Upper lobe of left lung (tissue), 6 donors: ENCODE measurements around the gene MIA2. TPM values are rescaled to one million over a fixed set of nuclear protein-coding genes. Genes with fewer than 3 reads are reported as not detected.

Experiments used
- ATAC-seq, 2 donors: fragments of 200-7000 bp; cut with Tn5 transposase; one replicate each; pipeline ENCODE4 v1.9.1; 2022; ENCODE audit warnings: mild to moderate bottlenecking in 2 of 2, moderate library complexity in 2 of 2; ENCODE audit not compliant: low FRiP score in 2 of 2
- DNase-seq, 2 donors: peaks; one replicate each; pipeline ENCODE4 v3.0.0-alpha.2; 2019 to 2020
- H3K27ac ChIP-seq, 4 donors: fragments of 200-600 bp; sonication (generic); one replicate each; pipeline ENCODE4 v1.5.1; 2016 to 2019
- H3K27me3 ChIP-seq, 4 donors: fragments of 200-600 bp; sonication (generic); one replicate each; pipeline ENCODE4 v1.5.1; 2017 to 2019
- H3K36me3 ChIP-seq, 4 donors: fragments of 200-600 bp; sonication (generic); one replicate each; pipeline ENCODE4 v1.5.1; 2016 to 2019
- H3K4me1 ChIP-seq, 4 donors: fragments of 200-600 bp; sonication (generic); one replicate each; pipeline ENCODE4 v1.5.1; 2018 to 2019
- H3K4me3 ChIP-seq, 4 donors: fragments of 200-600 bp; sonication (generic); one replicate each; pipeline ENCODE4 v1.5.1; 2017 to 2019; ENCODE audit warnings: mild to moderate bottlenecking in 2 of 4, moderate library complexity in 1 of 4
- H3K9me3 ChIP-seq, 4 donors: fragments of 200-600 bp; sonication (generic); one replicate each; pipeline ENCODE4 v1.5.1; 2018 to 2019
- CTCF ChIP-seq, 6 experiments: fragments of 450-650 bp in 4 of 6; fragments of 200-600 bp in 2 of 6; sonication (generic) in 2 of 6; IDR thresholded peaks; one replicate each; pipeline ENCODE4 v1.5.1; 2016 to 2019; ENCODE audit warnings: antibody characterized with exemption in 6 of 6
- EP300 ChIP-seq, 4 donors: sonication (generic); formaldehyde crosslinking; IDR thresholded peaks; one replicate each; pipeline ENCODE4 v1.5.1; 2017; ENCODE audit warnings: antibody characterized with exemption in 4 of 4, control low read depth in 2 of 4
- POLR2A ChIP-seq, 4 donors: fragments of 450-650 bp; IDR thresholded peaks; one replicate each; pipeline ENCODE4 v1.5.1; 2016 to 2017; ENCODE audit warnings: antibody characterized with exemption in 4 of 4, mild to moderate bottlenecking in 2 of 4
- POLR2AphosphoS5 ChIP-seq, 2 donors: sonication (generic); formaldehyde crosslinking; IDR thresholded peaks; one replicate each; pipeline ENCODE4 v1.5.1; 2017; ENCODE audit warnings: antibody characterized with exemption in 2 of 2
- WGBS, 2 donors: methylation state at CpG; one replicate each; pipeline ENCODE4 v1.1.5; 2017 to 2018; 5-methylcytosine and 5-hydroxymethylcytosine counted together
- total RNA-seq, 6 donors: library from RNA; depleted of rRNA in 4 of 6; stranded (reverse); fragments of >200 nt in 4 of 6; gene quantifications; one replicate each; pipeline versions ENCODE4 v1.1.0 to v1.2.1, GENCODE V29; 2016 to 2021
- donor health status: DM: no; HTN: no; CAD: no; lungs with moderate emphysema.
- donor health status: DM: no; HTN: yes; CAD: no; lungs with severe emphysema.

MIA2 gene
- total RNA-seq, 6 donors from 2014 or later: 13.0 to 56.8 (median 25.4) TPM

- Histone ChIP-seq H3K4me1 (peaks cover 16 to 29% (median 24%) of the 10 kb centered on the region in 4 donors), H3K27me3 (no peaks in the 10 kb centered on the region), H3K9me3 (no peaks in the 10 kb centered on the region), H3K36me3 (no peaks in the 10 kb centered on the region), H3K27ac (peak overlapping the region; percentile 96 to 99 (median 99)), H3K4me3 (peak overlapping the region; percentile 63 to 90 (median 88))
- ATAC-seq (peak in 1 of 2 donors; percentile 10), DNase-seq (no peak)
- 12 to 13% methylated on average over 14 of the region's 14 CpGs for WGBS, 2 donors
- TF ChIP-seq POLR2A (IDR thresholded peaks at IDR 0.05) (no peak), CTCF (IDR thresholded peaks at IDR 0.05) (peak in 1 of 6 experiments; percentile 9), EP300 (IDR thresholded peaks at IDR 0.05) (no peak), POLR2AphosphoS5 (IDR thresholded peaks at IDR 0.05) (no peak)
Measured at GRCh38 chr14:39265806-39266524, 32.2 kb downstream of the MIA2 start.

GRCh38 chr14:39266525-39266870, 32.8 kb downstream of the MIA2 start:
- Histone ChIP-seq H3K27me3 (no peaks in the 10 kb centered on the region), H3K27ac (peak overlapping the region; percentile 96 to 99 (median 99)), H3K36me3 (no peaks in the 10 kb centered on the region), H3K9me3 (no peaks in the 10 kb centered on the region), H3K4me3 (peak overlapping the region; percentile 63 to 90 (median 88)), H3K4me1 (peaks cover 16 to 29% (median 24%) of the 10 kb centered on the region in 4 donors)
- 0% methylated on average over 3 to 12 of the region's 31 CpGs for WGBS, 2 donors
- peak in 1 of 6 experiments; percentile 9 for TF ChIP-seq CTCF (IDR thresholded peaks at IDR 0.05)
- TF ChIP-seq EP300 (IDR thresholded peaks at IDR 0.05): no peak
- peak in 1 of 2 donors; percentile 3 for TF ChIP-seq POLR2AphosphoS5 (IDR thresholded peaks at IDR 0.05)
- DNase-seq: peak in 1 of 2 donors; percentile 57
- ATAC-seq: peak; percentile 78 to 81

GRCh38 chr14:39266871-39267607, 33.3 kb downstream of the MIA2 start:
- peak overlapping the region; percentile 63 to 90 (median 88) for H3K4me3 ChIP-seq
- DNase-seq: peak; percentile 86 to 95
- peak overlapping the region; percentile 96 to 99 (median 99) for H3K27ac ChIP-seq
- no peaks in the 10 kb centered on the region for H3K36me3 ChIP-seq
- TF ChIP-seq POLR2AphosphoS5 (IDR thresholded peaks at IDR 0.05): peak; percentile 68 to 84
- TF ChIP-seq POLR2A (IDR thresholded peaks at IDR 0.05): peak in 3 of 4 donors; percentile 62 to 81 (median 64)
- TF ChIP-seq CTCF (IDR thresholded peaks at IDR 0.05): no peak
- H3K9me3 ChIP-seq: no peaks in the 10 kb centered on the region
- peak; percentile 94 to 97 for ATAC-seq
- H3K4me1 ChIP-seq: peaks cover 16 to 29% (median 24%) of the 10 kb centered on the region in 4 donors
- WGBS, 2 donors: 0 to 1% methylated on average over 4 to 47 of the region's 70 CpGs
- H3K27me3 ChIP-seq: no peaks in the 10 kb centered on the region

GRCh38 chr14:39267608-39268005, 33.9 kb downstream of the MIA2 start:
- Histone ChIP-seq H3K27me3 (no peaks in the 10 kb centered on the region), H3K27ac (peak overlapping the region; percentile 96 to 99 (median 99)), H3K9me3 (no peaks in the 10 kb centered on the region), H3K4me3 (peak overlapping the region; percentile 63 to 90 (median 88)), H3K4me1 (peaks cover 16 to 29% (median 24%) of the 10 kb centered on the region in 4 donors), H3K36me3 (no peaks in the 10 kb centered on the region)
- 0 to 1% methylated on average over 16 of the region's 16 CpGs for WGBS, 2 donors
- DNase-seq (no peak), ATAC-seq (no peak)
- no peak for TF ChIP-seq POLR2A (IDR thresholded peaks at IDR 0.05)
- TF ChIP-seq POLR2AphosphoS5 (IDR thresholded peaks at IDR 0.05): no peak
- no peak for TF ChIP-seq CTCF (IDR thresholded peaks at IDR 0.05)
- no peak for TF ChIP-seq EP300 (IDR thresholded peaks at IDR 0.05)
